ENCODE data around the gene POLR1E.

POLR1E gene

GRCh38 chr9:37485389-37486255, at the start of gene POLR1E:
TSS of gene POLR1E (plus strand) at chr9:37485948. CDS start at chr9:37486048, 100 bp downstream.
- peak within 1 kb of the TSS; percentile 89 for H3K4me3 ChIP-seq (ENCODE audit: low read depth, low read length)
- ChIA-PET CTCF (interaction anchor here (0.6 to 2.4 kb wide), 7 partner anchors 11 to 778 kb away, joined by 3 to 8 read pairs (median 3); partner anchors contain the start of gene FBXO10), POLR2A (interaction anchor here (0.9 kb wide), 1 partner anchor 20 kb away, joined by 3 read pairs; the partner anchor contains the start of gene ZBTB5)
- TF ChIP-seq CTCF (IDR thresholded peaks at IDR 0.05; ENCODE audit: insufficient read depth, low read length, missing control alignments) = no peak
- DNase-seq (ENCODE audit: low read depth, low spot score) = peak; percentile 40

DNA sequence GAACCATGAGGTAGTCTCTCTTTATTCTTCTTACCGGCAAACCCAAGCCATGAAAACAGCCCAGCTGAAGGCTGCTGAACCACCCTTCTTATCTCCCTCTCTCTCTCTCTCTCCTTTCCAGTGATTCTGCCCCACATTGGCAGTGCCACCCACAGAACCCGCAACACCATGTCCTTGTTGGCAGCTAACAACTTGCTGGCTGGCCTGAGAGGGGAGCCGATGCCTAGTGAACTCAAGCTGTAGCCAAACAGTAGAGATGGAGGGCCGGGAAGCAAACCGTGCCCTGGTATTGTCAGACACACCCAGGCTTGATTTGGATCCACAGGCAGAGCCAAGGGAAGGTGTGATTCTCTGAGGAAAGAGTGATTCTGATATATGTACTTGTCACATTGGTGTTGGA, 49.2 kb upstream of the POLR1E start:
- H3K4me3 ChIP-seq (ENCODE audit: low read depth, low read length) = no peak overlapping the region
- POLR2A ChIA-PET = no interaction called here
- no peak for TF ChIP-seq CTCF (IDR thresholded peaks at IDR 0.05; ENCODE audit: insufficient read depth, low read length, missing control alignments)
- CTCF ChIA-PET = interaction anchor here (2.1 kb wide), 1 partner anchor 25 kb away, joined by 6 read pairs; no protein-coding TSS in a partner anchor
- no peak for DNase-seq (ENCODE audit: low read depth, low spot score)

- ChIA-PET CTCF (interaction anchor here (2.1 kb wide), 1 partner anchor 26 kb away, joined by 6 read pairs; no protein-coding TSS in a partner anchor), POLR2A (no interaction called here)
- no peak for TF ChIP-seq CTCF (IDR thresholded peaks at IDR 0.05; ENCODE audit: insufficient read depth, low read length, missing control alignments)
- no peak overlapping the region for H3K4me3 ChIP-seq (ENCODE audit: low read depth, low read length)
- DNase-seq (ENCODE audit: low read depth, low spot score) = no peak
Measured at GRCh38 chr9:37437010-37437409, 48.7 kb upstream of the POLR1E start.

GRCh38 chr9:37437621-37438020, 48.1 kb upstream of the POLR1E start:
- H3K4me3 ChIP-seq (ENCODE audit: low read depth, low read length) = no peak overlapping the region
- CTCF ChIA-PET = no interaction called here
- TF ChIP-seq CTCF (IDR thresholded peaks at IDR 0.05; ENCODE audit: insufficient read depth, low read length, missing control alignments) = no peak
- POLR2A ChIA-PET = no interaction called here
- no peak for DNase-seq (ENCODE audit: low read depth, low spot score)

- no peak overlapping the region for H3K4me3 ChIP-seq (ENCODE audit: low read depth, low read length)
- no peak for TF ChIP-seq CTCF (IDR thresholded peaks at IDR 0.05; ENCODE audit: insufficient read depth, low read length, missing control alignments)
- ChIA-PET POLR2A (no interaction called here), CTCF (interaction anchor here (0.9 kb wide), 1 partner anchor 23 kb away, joined by 3 read pairs; no protein-coding TSS in a partner anchor)
- DNase-seq (ENCODE audit: low read depth, low spot score) = no peak
Measured at GRCh38 chr9:37438359-37438758, 47.4 kb upstream of the POLR1E start.

DNA sequence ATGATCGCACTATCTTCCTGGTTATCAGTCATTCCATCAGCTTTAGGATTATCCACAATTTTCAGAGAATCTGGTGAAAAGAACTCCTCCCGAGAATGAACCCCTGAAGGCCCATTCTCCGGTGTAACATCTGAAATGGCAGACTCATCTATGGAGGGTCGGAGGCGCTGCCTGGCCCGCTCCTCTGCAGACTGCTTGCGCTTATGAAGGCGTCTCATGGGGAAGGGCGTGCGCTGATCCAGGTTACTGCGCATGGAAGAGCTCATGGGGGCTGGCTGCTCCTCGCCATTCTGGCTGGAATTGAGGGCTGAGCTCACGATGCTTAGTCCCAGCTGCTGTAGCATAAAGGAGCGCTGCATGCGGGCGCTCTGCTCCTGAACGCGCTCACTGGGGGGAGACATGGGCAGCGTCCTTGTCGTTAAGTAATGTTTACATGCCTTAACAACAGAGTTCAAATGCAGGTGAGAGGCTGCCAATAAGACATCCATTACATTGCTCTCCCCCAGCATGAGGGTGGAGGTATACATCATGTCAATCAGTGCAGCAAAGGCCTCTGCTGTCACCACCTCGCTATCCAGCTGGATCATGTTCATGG, 43.9 kb upstream of the POLR1E start:
- no peak for DNase-seq (ENCODE audit: low read depth, low spot score)
- CTCF ChIA-PET = interaction anchor here (0.9 kb wide), 1 partner anchor 16 kb away, joined by 3 read pairs; no protein-coding TSS in a partner anchor
- POLR2A ChIA-PET = no interaction called here
- no peak for TF ChIP-seq CTCF (IDR thresholded peaks at IDR 0.05; ENCODE audit: insufficient read depth, low read length, missing control alignments)
- H3K4me3 ChIP-seq (ENCODE audit: low read depth, low read length) = no peak overlapping the region
